HUDEP-2 (cell line): ENCODE results near the gene MPDU1.

Experiments used
- DNase-seq, 76 experiments: peaks; one replicate each; lab custom pipeline; 2025; ENCODE audit not compliant: unreplicated experiment in 76 of 76; lab: John Stamatoyannopoulos, UW

Gene MPDU1

GRCh38 chr17:7583253-7584109 lies at the start of gene MPDU1:
Gene MPDU1, plus strand, starts transcription at chr17:7583852. Its CDS starts 11 bp downstream, at chr17:7583863.
- peak in 73 of 76 experiments; percentile 61 to 97 (median 94) for DNase-seq

- no peak for DNase-seq
These were observed 45.6 kb upstream of the MPDU1 start for GRCh38 chr17:7538050-7538449.

- no peak for DNase-seq
These were observed 44.6 kb upstream of the MPDU1 start for GRCh38 chr17:7538891-7539545.

- DNase-seq, result no peak
These were observed 42.5 kb upstream of the MPDU1 start for GRCh38 chr17:7541074-7541621.

DNA sequence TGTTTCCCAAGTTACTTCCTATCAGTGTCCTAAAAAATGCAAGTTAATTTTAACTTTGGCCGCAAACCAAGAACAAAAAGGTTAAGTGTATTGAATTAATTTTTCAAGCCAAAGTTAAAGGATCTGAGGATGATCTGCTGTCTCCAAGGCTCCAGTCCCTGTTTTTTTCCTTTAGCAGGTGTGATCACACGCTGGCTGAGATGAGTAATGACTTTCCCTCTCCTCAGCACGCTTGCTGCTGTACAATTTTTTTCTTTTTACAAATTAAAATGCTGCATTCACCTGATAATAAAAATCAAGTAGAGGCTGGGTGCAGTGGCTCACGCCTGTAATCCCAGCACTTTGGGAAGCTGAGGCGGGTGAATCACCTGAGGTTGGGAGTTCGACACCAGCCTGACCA lies 38.7 kb upstream of the MPDU1 start:
- DNase-seq, result no peak

DNA sequence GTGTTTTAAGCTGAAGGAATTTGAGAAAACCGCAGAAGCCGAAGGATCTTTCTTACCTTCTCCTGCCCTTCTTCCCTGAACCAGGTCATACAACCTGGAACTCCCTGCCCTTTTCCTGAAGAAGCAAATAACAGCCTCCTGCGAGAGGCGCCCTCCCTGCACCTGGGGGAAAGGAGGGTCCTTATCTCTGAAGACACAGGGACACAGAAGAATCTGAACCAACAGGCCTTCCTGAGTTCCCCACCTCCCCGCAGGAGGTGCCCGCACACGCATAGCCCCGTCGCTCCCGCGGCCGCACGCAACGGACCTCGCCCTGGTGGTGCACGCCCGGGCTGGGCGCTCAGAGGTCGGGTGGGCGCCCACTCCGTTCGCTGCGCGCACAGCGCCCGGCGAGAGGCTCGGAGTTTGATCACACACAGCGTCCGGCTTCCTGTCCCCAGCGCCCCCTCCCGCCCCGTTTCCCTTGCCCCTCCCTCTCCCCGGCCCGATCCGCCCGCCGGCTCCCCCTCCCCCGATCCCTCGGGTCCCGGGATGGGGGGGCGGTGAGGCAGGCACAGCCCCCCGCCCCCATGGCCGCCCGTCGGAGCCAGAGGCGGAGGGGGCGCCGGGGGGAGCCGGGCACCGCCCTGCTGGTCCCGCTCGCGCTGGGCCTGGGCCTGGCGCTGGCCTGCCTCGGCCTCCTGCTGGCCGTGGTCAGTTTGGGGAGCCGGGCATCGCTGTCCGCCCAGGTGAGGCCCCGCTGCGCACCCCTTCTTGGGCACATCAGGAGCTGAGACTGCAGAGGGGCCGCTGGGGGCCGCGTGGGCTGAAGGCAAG lies 34.9 kb upstream of the MPDU1 start, which contains the start of gene TNFSF12:
Gene TNFSF12, plus strand, starts transcription at position 474 of the 816 bp plus-strand sequence. Its CDS starts 96 bp downstream, at position 570.
- no peak for DNase-seq

GRCh38 chr17:7549401-7550055 lies 34.1 kb upstream of the MPDU1 start:
- peak in 1 of 76 experiments; percentile 8 for DNase-seq

DNA sequence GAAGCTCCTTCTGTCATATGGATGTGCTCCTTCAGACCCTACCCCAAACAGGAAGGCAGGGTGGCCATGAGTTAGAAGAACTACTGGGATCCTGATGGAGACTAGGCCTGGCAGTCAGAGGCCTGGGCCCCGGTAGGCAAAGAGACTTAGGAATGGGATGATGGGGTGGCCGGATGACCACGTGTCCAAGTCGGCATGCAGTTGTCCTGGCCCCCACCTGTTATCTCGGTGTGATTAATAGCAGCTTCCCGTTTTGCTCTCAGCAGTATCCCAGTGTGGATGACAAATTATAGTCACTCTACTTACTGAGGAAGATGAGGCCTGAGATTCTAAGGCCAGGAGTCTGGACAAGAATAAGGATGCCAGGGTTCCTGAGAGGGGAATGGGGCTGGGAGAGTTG lies 33.3 kb upstream of the MPDU1 start:
- no peak for DNase-seq

DNA sequence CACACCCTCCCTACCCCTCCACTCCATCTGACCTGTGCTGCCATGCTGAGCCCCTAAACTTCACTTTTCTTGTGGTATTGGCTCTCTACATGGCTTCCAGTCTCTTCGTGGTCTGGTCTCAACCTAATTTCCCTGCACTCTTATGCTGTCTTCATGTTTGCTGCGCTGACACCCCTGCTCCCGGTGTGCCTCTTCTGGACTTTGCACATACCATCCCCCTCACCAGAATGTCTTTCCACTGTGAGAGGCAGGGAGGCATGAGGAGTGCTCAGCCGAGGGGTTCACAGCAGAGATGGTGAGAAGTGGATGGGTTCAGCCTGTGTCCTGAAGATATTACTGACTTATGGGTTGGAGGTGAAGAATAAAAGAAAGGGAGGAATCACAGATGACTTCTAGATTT lies 32.3 kb upstream of the MPDU1 start:
- no peak for DNase-seq

DNA sequence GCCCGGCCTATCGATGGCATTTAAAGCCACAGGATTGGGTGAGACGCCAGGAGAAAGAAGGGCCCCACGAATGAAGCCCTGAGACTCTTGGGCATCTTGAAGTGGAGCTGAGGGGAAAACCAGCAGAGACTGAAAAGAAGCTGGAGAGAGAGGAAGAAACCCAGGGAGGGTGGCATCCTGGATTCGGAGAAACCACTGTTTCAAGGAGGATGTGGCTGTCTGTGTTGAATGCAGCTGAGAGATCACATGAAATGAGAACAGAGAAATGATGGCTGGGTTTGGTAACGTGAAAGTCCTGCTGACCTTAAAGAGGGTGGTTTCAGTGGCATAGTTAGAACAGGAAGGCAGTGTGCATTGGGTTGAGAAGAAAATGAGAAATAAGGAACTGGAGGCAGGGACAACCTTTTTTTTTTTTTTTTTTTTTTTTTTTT lies 31.0 kb upstream of the MPDU1 start:
- no peak for DNase-seq

DNA sequence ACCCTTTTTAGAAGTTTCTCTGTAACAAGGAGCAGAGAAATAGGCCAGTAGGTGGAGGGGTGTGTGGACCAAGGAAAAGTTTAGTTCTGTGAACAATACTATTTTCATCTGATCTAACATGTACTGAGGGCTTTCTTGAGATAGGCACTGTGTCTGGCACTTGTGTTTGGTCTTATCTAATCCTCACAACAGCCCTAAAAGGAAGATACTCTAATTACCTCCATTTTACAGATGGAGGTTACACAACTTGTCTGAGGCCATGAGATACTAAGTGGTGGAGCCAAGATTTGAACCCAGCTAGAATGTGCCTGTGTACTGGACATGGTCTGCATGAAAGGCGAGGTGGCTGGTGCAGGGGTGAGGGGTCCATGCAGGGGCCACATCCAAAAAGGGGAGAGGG lies 30.3 kb upstream of the MPDU1 start:
- peak in 38 of 76 experiments; percentile 14 to 81 (median 38) for DNase-seq

DNA sequence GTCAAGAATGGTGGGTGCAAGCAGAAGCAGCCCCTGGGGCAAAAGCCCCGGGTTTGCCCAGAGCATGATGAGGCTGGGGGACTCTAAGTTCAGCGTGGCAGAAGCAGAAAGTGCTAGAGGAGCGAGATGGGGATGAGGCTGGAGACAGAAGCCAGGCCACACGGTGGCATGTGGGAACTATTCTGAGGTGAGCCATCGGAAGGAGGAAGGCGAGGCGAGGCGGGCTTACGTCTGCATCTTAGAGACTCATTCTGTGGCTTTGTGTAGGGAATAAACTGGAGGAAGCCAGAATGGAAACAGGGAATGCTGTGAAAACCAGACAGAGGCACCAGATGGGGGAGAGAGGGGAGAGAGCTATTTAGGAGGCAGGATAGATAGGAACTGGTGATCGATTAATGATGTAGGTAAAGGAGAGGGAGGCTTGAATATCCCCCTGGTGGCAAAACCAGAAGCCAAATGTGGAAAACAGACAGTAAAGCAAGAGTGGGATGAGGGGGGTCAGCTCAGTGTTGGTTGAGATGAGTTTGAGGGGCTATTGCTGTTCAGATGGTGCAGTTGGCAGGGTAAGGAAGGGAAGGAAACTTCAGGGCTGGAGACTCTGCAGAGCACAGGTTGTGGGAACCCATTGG lies 28.2 kb upstream of the MPDU1 start:
- no peak for DNase-seq

DNA sequence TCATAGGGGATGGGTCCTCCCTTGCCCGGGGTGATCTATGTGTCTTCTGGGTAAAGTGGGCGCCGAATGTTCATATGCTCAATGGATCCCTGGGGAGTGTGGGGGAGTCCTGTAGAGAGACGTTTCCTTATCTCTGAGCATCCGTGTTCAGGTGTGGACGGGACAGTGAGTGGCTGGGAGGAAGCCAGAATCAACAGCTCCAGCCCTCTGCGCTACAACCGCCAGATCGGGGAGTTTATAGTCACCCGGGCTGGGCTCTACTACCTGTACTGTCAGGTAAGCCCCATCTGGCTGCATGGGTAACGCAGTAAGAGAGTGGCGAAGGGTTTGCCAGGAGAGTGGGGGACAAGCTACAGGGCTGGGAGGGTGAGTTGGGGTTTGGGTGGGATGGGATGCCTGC lies 27.0 kb upstream of the MPDU1 start:
- no peak for DNase-seq

GRCh38 chr17:7557147-7557764 lies 26.4 kb upstream of the MPDU1 start:
- no peak for DNase-seq

- DNase-seq, result peak in 64 of 76 experiments; percentile 19 to 80 (median 57)
These were observed 25.7 kb upstream of the MPDU1 start for GRCh38 chr17:7557775-7558543.

- peak in 44 of 76 experiments; percentile 15 to 80 (median 42) for DNase-seq
These were observed 24.9 kb upstream of the MPDU1 start, which contains the start of gene TNFSF13 for GRCh38 chr17:7558544-7559319. Gene TNFSF13, plus strand, starts transcription at chr17:7558750. Its CDS starts 290 bp downstream, at chr17:7559040.

GRCh38 chr17:7559320-7560171 lies 24.1 kb upstream of the MPDU1 start:
- DNase-seq, result no peak
